ENCODE measurements around the gene LHCGR. TPM values are rescaled to one million over a fixed set of nuclear protein-coding genes. Genes with fewer than 3 reads are reported as not detected.

The LHCGR gene
- polyA plus RNA-seq, 1 of the 3 experiments (the other 2 are of a cell fraction) = not detected

GRCh38 chr2:48725696-48726494 lies 29.6 kb downstream of the LHCGR start (continued):
- TF ChIP-seq REST (IDR thresholded peaks at IDR 0.05; ENCODE audit: low read depth, low read length) (no peak), CHD2 (IDR thresholded peaks at IDR 0.05; ENCODE audit: low read length, partially characterized antibody) (no peak), POLR2AphosphoS5 (IDR thresholded peaks at IDR 0.05; ENCODE audit: low read depth, low read length) (no peak)

- Histone ChIP-seq H3K4me3 (ENCODE audit: low read depth in 2 of 2, low read length in 1 of 2) (no peak overlapping the region), H4K20me1 (ENCODE audit: insufficient read depth) (no peaks in the 10 kb centered on the region), H3K9me3 (no peaks in the 10 kb centered on the region), H3K36me3 (replicated peaks in 1 of 2; ENCODE audit: control insufficient read depth in 1 of 2, insufficient read depth in 2 of 2, low read length in 1 of 2) (no peaks in the 10 kb centered on the region), H3K27me3 (ENCODE audit: insufficient read depth) (no peaks in the 10 kb centered on the region), H3K9me2 (no peaks in the 10 kb centered on the region), H3K4me2 (no peak overlapping the region), H3K9ac (no peak overlapping the region), H2AFZ (ENCODE audit: low read depth) (no peak overlapping the region), H3K27ac (ENCODE audit: low read depth in 2 of 2, low read length in 1 of 2) (no peak overlapping the region), H3F3A (replicated peaks; ENCODE audit: insufficient read depth) (no peaks in the 10 kb centered on the region), H3K4me1 (ENCODE audit: control insufficient read depth in 1 of 2, insufficient read depth in 2 of 2, low read depth in 1 of 2, low read length in 1 of 2) (no peaks in the 10 kb centered on the region; a peak in 1 of 4 replicates), H3K79me2 (ENCODE audit: insufficient read depth) (no peaks in the 10 kb centered on the region)
- CTCF ChIA-PET = no interaction called here
- POLR2A ChIA-PET = no interaction called here
- no peak for TF ChIP-seq YY1 (IDR thresholded peaks at IDR 0.05; ENCODE audit: low read depth)
- DNase-seq = no peak
- WGBS (ENCODE audit: low lambda C conversion rate) = 54% methylated on average over 2 of the region's 2 CpGs
Measured at GRCh38 chr2:48724278-48724677, 31.2 kb downstream of the LHCGR start.

GRCh38 chr2:48723129-48723528 lies 32.4 kb downstream of the LHCGR start:
- no peaks in the 10 kb centered on the region for H3K79me2 ChIP-seq (ENCODE audit: insufficient read depth)
- no peaks in the 10 kb centered on the region for H3K36me3 ChIP-seq (replicated peaks in 1 of 2; ENCODE audit: control insufficient read depth in 1 of 2, insufficient read depth in 2 of 2, low read length in 1 of 2)
- TF ChIP-seq SMC3 (IDR thresholded peaks at IDR 0.05; ENCODE audit: low read depth, low read length) = no peak
- TF ChIP-seq TEAD4 (IDR thresholded peaks at IDR 0.05; ENCODE audit: borderline replicate concordance, insufficient read depth) = no peak
- no peak for TF ChIP-seq TCF12 (IDR thresholded peaks at IDR 0.05)
- TF ChIP-seq PBX3 (IDR thresholded peaks at IDR 0.05) = no peak
- no peaks in the 10 kb centered on the region for H3K27me3 ChIP-seq (ENCODE audit: insufficient read depth)
- no peaks in the 10 kb centered on the region for H3K9me3 ChIP-seq
- no peaks in the 10 kb centered on the region for H3F3A ChIP-seq (replicated peaks; ENCODE audit: insufficient read depth)
- H4K20me1 ChIP-seq (ENCODE audit: insufficient read depth) = no peaks in the 10 kb centered on the region
- no peaks in the 10 kb centered on the region for H3K9me2 ChIP-seq
- no peak overlapping the region for H2AFZ ChIP-seq (ENCODE audit: low read depth)
- no peak overlapping the region for H3K4me3 ChIP-seq (ENCODE audit: low read depth in 2 of 2, low read length in 1 of 2)
- no peaks in the 10 kb centered on the region; a peak in 1 of 4 replicates for H3K4me1 ChIP-seq (ENCODE audit: control insufficient read depth in 1 of 2, insufficient read depth in 2 of 2, low read depth in 1 of 2, low read length in 1 of 2)
- no peak for DNase-seq
- ChIA-PET POLR2A (no interaction called here), CTCF (no interaction called here)
- no peak overlapping the region for H3K27ac ChIP-seq (ENCODE audit: low read depth in 2 of 2, low read length in 1 of 2)
- no peak overlapping the region for H3K9ac ChIP-seq
- no peak overlapping the region for H3K4me2 ChIP-seq
